Osteoblast (primary cell): Measurements from ENCODE around the gene RANBP10. TPM values are rescaled to one million over a fixed set of nuclear protein-coding genes. Genes with fewer than 3 reads are reported as not detected.

Experiments used
- DNase-seq: peaks from one replicate; pipeline ENCODE4 v3.0.0; 2011; ENCODE audit warnings: low spot score, mixed read lengths; ENCODE audit not compliant: insufficient read length; ENCODE audit errors: missing footprints
- H2AFZ ChIP-seq: 2 replicates; pipeline ENCODE4 v1.6.0; 2011; ENCODE audit warnings: mild to moderate bottlenecking, low read length
- H3K27ac ChIP-seq: 2 replicates; pipeline ENCODE4 v1.5.1; 2011; ENCODE audit warnings: mild to moderate bottlenecking, low read depth, low read length, moderate library complexity
- H3K27me3 ChIP-seq: 2 replicates; pipeline ENCODE4 v1.6.0; 2012; ENCODE audit warnings: mild to moderate bottlenecking, control low read depth, inconsistent platforms, low read length, moderate library complexity; ENCODE audit not compliant: insufficient read depth
- H3K36me3 ChIP-seq: 2 replicates; pipeline ENCODE4 v1.5.1; 2011; ENCODE audit warnings: mild to moderate bottlenecking, low read length, control low read depth, moderate library complexity; ENCODE audit not compliant: insufficient read depth
- H3K4me1 ChIP-seq: 2 replicates; pipeline ENCODE4 v1.5.1; 2011; ENCODE audit warnings: mild to moderate bottlenecking, low read length, control low read depth, moderate library complexity; ENCODE audit not compliant: insufficient read depth
- H3K4me2 ChIP-seq: 2 replicates; pipeline ENCODE4 v1.6.0; 2011; ENCODE audit warnings: mild to moderate bottlenecking, low read length; ENCODE audit not compliant: insufficient read depth
- H3K4me3 ChIP-seq: fragments of 200-600 bp; sonication (generic); 3 replicates; pipeline ENCODE4 v1.5.1; 2012; ENCODE audit warnings: mild to moderate bottlenecking, low read length, inconsistent platforms; ENCODE audit not compliant: insufficient read depth
- H3K79me2 ChIP-seq: 2 replicates; pipeline ENCODE4 v1.6.0; 2012; ENCODE audit warnings: mild to moderate bottlenecking, low read length, control low read depth, inconsistent platforms; ENCODE audit not compliant: insufficient read depth
- H3K9me3 ChIP-seq: 2 replicates; pipeline ENCODE4 v1.5.1; 2011; ENCODE audit warnings: low read depth, low read length, control low read depth
- H4K20me1 ChIP-seq: 2 replicates; pipeline ENCODE4 v1.6.0; 2012; ENCODE audit warnings: mild to moderate bottlenecking, low read length, control low read depth; ENCODE audit not compliant: insufficient read depth
- CTCF ChIP-seq: IDR thresholded peaks from 2 replicates; pipeline ENCODE4 v1.5.1; 2011; ENCODE audit warnings: mild to moderate bottlenecking, low read depth, low read length, moderate library complexity; ENCODE audit errors: extremely low read depth
- total RNA-seq: library from RNA; depleted of rRNA; stranded (reverse); fragments of >200 nt; gene quantifications from 2 replicates; pipeline ENCODE4 v1.2.3, GENCODE V29; 2012

Gene RANBP10
- total RNA-seq, 1 donor, result 5.4 TPM

GRCh38 chr16:67814567-67814966 lies 8.2 kb upstream of the RANBP10 start:
- DNase-seq, result no peak
- no peaks in the 10 kb centered on the region for H3K79me2 ChIP-seq
- TF ChIP-seq CTCF, result no peak
- no peak overlapping the region for H3K4me2 ChIP-seq
- H2AFZ ChIP-seq, result no peak overlapping the region
- no peak overlapping the region for H3K27ac ChIP-seq
- H3K36me3 ChIP-seq, result no peaks in the 10 kb centered on the region
- no peaks in the 10 kb centered on the region for H3K4me1 ChIP-seq
- no peaks in the 10 kb centered on the region for H3K27me3 ChIP-seq
- H3K9me3 ChIP-seq, result no peaks in the 10 kb centered on the region
- no peak overlapping the region for H3K4me3 ChIP-seq
- H4K20me1 ChIP-seq, result no peaks in the 10 kb centered on the region

- Histone ChIP-seq H3K4me3 (no peak overlapping the region), H3K4me2 (no peak overlapping the region), H3K4me1 (peaks cover 4% of the 10 kb centered on the region), H3K9me3 (no peaks in the 10 kb centered on the region), H4K20me1 (no peaks in the 10 kb centered on the region), H2AFZ (no peak overlapping the region), H3K27ac (no peak overlapping the region), H3K36me3 (no peaks in the 10 kb centered on the region), H3K27me3 (no peaks in the 10 kb centered on the region), H3K79me2 (no peaks in the 10 kb centered on the region)
- DNase-seq, result no peak
- TF ChIP-seq CTCF, result no peak
Observed at GRCh38 chr16:67811899-67812298, 5.5 kb upstream of the RANBP10 start.

- H3K79me2 ChIP-seq, result peaks cover 35% of the 10 kb centered on the region
- H4K20me1 ChIP-seq, result peaks cover 6% of the 10 kb centered on the region
- H3K4me2 ChIP-seq, result peak overlapping the region; percentile 84
- peak overlapping the region; percentile 91 for H2AFZ ChIP-seq
- H3K9me3 ChIP-seq, result no peaks in the 10 kb centered on the region
- H3K4me3 ChIP-seq, result peak overlapping the region; percentile 99
- peaks cover 11% of the 10 kb centered on the region for H3K4me1 ChIP-seq
- peaks cover 6% of the 10 kb centered on the region for H3K36me3 ChIP-seq
- H3K27ac ChIP-seq, result peak overlapping the region; percentile 53
- no peak for DNase-seq
- no peak for TF ChIP-seq CTCF
- H3K27me3 ChIP-seq, result no peaks in the 10 kb centered on the region
Observed at GRCh38 chr16:67807148-67807682, 855 bp upstream of the RANBP10 start.

- no peak for DNase-seq
- no peak for TF ChIP-seq CTCF
- Histone ChIP-seq H4K20me1 (peaks cover 11% of the 10 kb centered on the region), H3K9me3 (no peaks in the 10 kb centered on the region), H3K27ac (peak overlapping the region; percentile 82), H3K27me3 (no peaks in the 10 kb centered on the region), H3K4me2 (peak overlapping the region; percentile 92), H3K4me1 (peaks cover 11% of the 10 kb centered on the region), H3K36me3 (peaks cover 6% of the 10 kb centered on the region), H3K4me3 (peak overlapping the region; percentile 99), H2AFZ (peak overlapping the region; percentile 94), H3K79me2 (peaks cover 47% of the 10 kb centered on the region)
Observed at GRCh38 chr16:67805718-67806427, 487 bp downstream of the RANBP10 start.
